Loucy (cell line): ENCODE measurements around the gene ZPBP2.
"Not testable (repeated sequence)": the region's sequence is repeated elsewhere in the genome, so short reads cannot be mapped to it uniquely, and the experiment has no call there.

Experiments used
- H2AFZ ChIP-seq: fragments of 200-600 bp; sonication (generic); 2 replicates; pipeline ENCODE4 v1.6.0; 2016; ENCODE audit warnings: antibody characterized with exemption, mild to moderate bottlenecking, low read length, moderate library complexity
- H3F3A ChIP-seq: fragments of 200-600 bp; 2 replicates; pipeline ENCODE4 v1.6.0; 2016; ENCODE audit warnings: antibody characterized with exemption, low read depth, mild to moderate bottlenecking
- H3K27me3 ChIP-seq: fragments of 200-600 bp; sonication (generic); 2 replicates; pipeline ENCODE4 v1.6.1; 2014; ENCODE audit warnings: low read length, mild to moderate bottlenecking; ENCODE audit not compliant: insufficient read depth, poor library complexity, severe bottlenecking
- H3K36me3 ChIP-seq: fragments of 200-600 bp; sonication (generic); 2 replicates; pipeline ENCODE4 v1.6.1; 2016; ENCODE audit warnings: low read length; ENCODE audit not compliant: insufficient read depth
- H3K4me1 ChIP-seq: fragments of 200-600 bp; sonication (generic); 2 replicates; pipeline ENCODE4 v1.5.1; 2014; ENCODE audit warnings: low read length, mild to moderate bottlenecking; ENCODE audit not compliant: insufficient read depth, poor library complexity, severe bottlenecking
- H3K4me2 ChIP-seq: fragments of 200-600 bp; sonication (generic); 2 replicates; pipeline ENCODE4 v1.6.0; 2014; ENCODE audit warnings: antibody characterized with exemption, low read length, low read depth, mild to moderate bottlenecking; ENCODE audit not compliant: poor library complexity, severe bottlenecking
- H3K4me3 ChIP-seq: fragments of 200-600 bp; sonication (generic); 2 replicates; pipeline ENCODE4 v1.5.1; 2014; ENCODE audit warnings: low read length, mild to moderate bottlenecking, mixed read lengths; ENCODE audit not compliant: poor library complexity, severe bottlenecking
- H3K79me2 ChIP-seq: fragments of 200-600 bp; sonication (generic); 2 replicates; pipeline ENCODE4 v1.6.1; 2014; ENCODE audit warnings: low read length; ENCODE audit not compliant: insufficient read depth
- H3K9ac ChIP-seq: fragments of 200-600 bp; sonication (generic); 2 replicates; pipeline ENCODE4 v1.6.0; 2014; ENCODE audit warnings: mild to moderate bottlenecking, low read depth, low read length, moderate library complexity; ENCODE audit not compliant: poor library complexity, severe bottlenecking
- H3K9me2 ChIP-seq: fragments of 200-600 bp; sonication (generic); replicated peaks from 2 replicates; pipeline ENCODE4 v1.6.1; 2016; ENCODE audit warnings: low read depth, low read length, mixed read lengths
- H3K9me3 ChIP-seq: fragments of 200-600 bp; sonication (generic); 2 replicates; pipeline ENCODE4 v1.6.1; 2014; ENCODE audit warnings: mild to moderate bottlenecking, antibody characterized with exemption, low read length, low read depth; ENCODE audit not compliant: insufficient read depth
- H4K20me1 ChIP-seq: fragments of 200-600 bp; sonication (generic); 2 replicates; pipeline ENCODE4 v1.6.0; 2014; ENCODE audit warnings: antibody characterized with exemption, low read length, mild to moderate bottlenecking; ENCODE audit not compliant: insufficient read depth, poor library complexity, severe bottlenecking
- EZH2phosphoT487 ChIP-seq: fragments of 200-600 bp; IDR thresholded peaks from 2 replicates; pipeline ENCODE4 v1.6.1; 2018; ENCODE audit warnings: antibody characterized with exemption, mild to moderate bottlenecking, moderate library complexity, borderline replicate concordance
- TF ChIP-seq, protein P1 (sequence below): fragments of 200-600 bp; sonication (generic); conservative IDR thresholded peaks from 2 replicates; pipeline ENCODE4 v1.5.1; 2014; ENCODE audit warnings: mild to moderate bottlenecking, antibody characterized with exemption, low read length

Gene ZPBP2

GRCh38 chr17:39852239-39852638 is 15.8 kb upstream of the ZPBP2 start:
- H3F3A ChIP-seq: no peaks in the 10 kb centered on the region
- H2AFZ ChIP-seq: no peak overlapping the region
- no peaks in the 10 kb centered on the region for H3K9me2 ChIP-seq
- H3K4me1 ChIP-seq: no peaks in the 10 kb centered on the region
- no peaks in the 10 kb centered on the region for H3K9me3 ChIP-seq
- no peaks in the 10 kb centered on the region for H3K27me3 ChIP-seq
- TF ChIP-seq EZH2phosphoT487: no peak
- TF ChIP-seq, protein P1, sequence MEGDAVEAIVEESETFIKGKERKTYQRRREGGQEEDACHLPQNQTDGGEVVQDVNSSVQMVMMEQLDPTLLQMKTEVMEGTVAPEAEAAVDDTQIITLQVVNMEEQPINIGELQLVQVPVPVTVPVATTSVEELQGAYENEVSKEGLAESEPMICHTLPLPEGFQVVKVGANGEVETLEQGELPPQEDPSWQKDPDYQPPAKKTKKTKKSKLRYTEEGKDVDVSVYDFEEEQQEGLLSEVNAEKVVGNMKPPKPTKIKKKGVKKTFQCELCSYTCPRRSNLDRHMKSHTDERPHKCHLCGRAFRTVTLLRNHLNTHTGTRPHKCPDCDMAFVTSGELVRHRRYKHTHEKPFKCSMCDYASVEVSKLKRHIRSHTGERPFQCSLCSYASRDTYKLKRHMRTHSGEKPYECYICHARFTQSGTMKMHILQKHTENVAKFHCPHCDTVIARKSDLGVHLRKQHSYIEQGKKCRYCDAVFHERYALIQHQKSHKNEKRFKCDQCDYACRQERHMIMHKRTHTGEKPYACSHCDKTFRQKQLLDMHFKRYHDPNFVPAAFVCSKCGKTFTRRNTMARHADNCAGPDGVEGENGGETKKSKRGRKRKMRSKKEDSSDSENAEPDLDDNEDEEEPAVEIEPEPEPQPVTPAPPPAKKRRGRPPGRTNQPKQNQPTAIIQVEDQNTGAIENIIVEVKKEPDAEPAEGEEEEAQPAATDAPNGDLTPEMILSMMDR: no peak
- no peak overlapping the region for H3K4me2 ChIP-seq
- no peaks in the 10 kb centered on the region for H3K79me2 ChIP-seq
- H3K4me3 ChIP-seq: no peak overlapping the region
- no peaks in the 10 kb centered on the region for H4K20me1 ChIP-seq
- no peak overlapping the region for H3K9ac ChIP-seq
- H3K36me3 ChIP-seq: no peaks in the 10 kb centered on the region

GRCh38 chr17:39854909-39855308 is 13.1 kb upstream of the ZPBP2 start:
- no peaks in the 10 kb centered on the region for H3F3A ChIP-seq
- H3K36me3 ChIP-seq: no peaks in the 10 kb centered on the region
- no peak overlapping the region for H3K9ac ChIP-seq
- H2AFZ ChIP-seq: no peak overlapping the region
- no peaks in the 10 kb centered on the region for H3K9me2 ChIP-seq
- no peaks in the 10 kb centered on the region for H4K20me1 ChIP-seq
- no peak for TF ChIP-seq EZH2phosphoT487
- TF ChIP-seq, protein P1: no peak
- H3K4me3 ChIP-seq: no peak overlapping the region
- H3K79me2 ChIP-seq: no peaks in the 10 kb centered on the region
- no peaks in the 10 kb centered on the region for H3K27me3 ChIP-seq
- H3K4me2 ChIP-seq: no peak overlapping the region
- H3K4me1 ChIP-seq: no peaks in the 10 kb centered on the region
- H3K9me3 ChIP-seq: no peaks in the 10 kb centered on the region

DNA sequence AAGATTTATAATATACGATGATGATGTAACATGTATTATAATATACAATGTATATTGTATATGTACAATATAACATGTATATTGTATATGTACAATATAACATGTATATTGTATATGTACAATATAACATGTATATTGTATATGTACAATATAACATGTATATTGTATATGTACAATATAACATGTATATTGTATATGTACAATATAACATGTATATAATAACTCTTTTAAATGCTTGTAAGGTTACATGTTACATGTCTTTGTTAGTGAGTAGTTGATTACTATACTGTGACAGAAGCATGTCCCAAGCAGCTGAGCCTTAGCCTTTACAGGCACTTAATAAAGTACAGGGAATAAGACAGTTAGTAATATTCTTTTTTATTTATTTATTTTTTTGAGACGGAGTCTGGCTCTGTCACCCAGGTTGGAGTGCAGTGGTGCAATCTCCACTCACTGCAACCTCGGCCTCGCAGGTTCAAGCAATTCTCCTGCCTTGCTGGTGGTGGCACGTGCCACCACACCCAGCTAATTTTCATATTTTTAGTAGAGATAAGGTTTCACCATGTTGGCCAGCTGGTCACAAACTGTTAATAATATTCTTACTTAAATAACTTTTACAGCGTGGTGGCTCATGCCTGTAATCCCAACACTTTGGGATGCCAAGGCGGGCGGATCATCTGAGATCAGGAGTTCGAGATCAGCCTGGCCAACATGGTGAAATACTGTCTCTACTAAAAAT is 11.9 kb upstream of the ZPBP2 start:
- not testable (repeated sequence) for H3K9me3 ChIP-seq, H3K4me1 ChIP-seq, H3K9ac ChIP-seq, H3K9me2 ChIP-seq, H3K4me3 ChIP-seq, H2AFZ ChIP-seq, H3K27me3 ChIP-seq, H3K79me2 ChIP-seq, H3K4me2 ChIP-seq, H3F3A ChIP-seq, H3K36me3 ChIP-seq, H4K20me1 ChIP-seq

DNA sequence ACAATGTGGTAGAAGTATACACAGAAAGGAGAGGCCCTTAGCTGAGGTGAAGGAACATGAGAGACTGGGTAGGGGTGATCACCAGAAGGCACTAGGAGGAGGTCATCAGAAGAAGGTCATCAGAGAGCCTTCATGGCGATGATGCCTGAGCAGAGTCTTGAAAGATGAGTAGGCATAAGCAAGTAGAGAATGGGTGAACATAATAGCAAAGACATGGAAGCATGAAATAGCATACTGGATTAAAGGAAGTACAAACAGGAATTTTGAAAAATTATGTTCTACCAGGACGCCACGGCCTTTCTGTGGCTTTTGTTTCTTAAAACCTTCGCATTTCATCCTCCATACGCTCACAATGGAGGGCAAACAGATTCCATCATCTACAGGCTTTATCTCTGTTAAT is 6.8 kb upstream of the ZPBP2 start:
- Histone ChIP-seq H3K36me3 (no peaks in the 10 kb centered on the region), H2AFZ (no peak overlapping the region), H3K27me3 (peaks cover 49% of the 10 kb centered on the region), H3K4me2 (no peak overlapping the region), H3F3A (no peaks in the 10 kb centered on the region), H3K9me2 (no peaks in the 10 kb centered on the region), H3K79me2 (no peaks in the 10 kb centered on the region), H3K4me1 (no peaks in the 10 kb centered on the region), H3K4me3 (no peak overlapping the region), H3K9ac (no peak overlapping the region), H4K20me1 (no peaks in the 10 kb centered on the region), H3K9me3 (no peaks in the 10 kb centered on the region)
- TF ChIP-seq, protein P1: no peak
- no peak for TF ChIP-seq EZH2phosphoT487
